NCI-H345 treated with DMSO at 0.1 percent for 48 hours (cell line): ENCODE measurements around the gene RPRD1A.
"Not testable (repeated sequence)": the region's sequence is repeated elsewhere in the genome, so short reads cannot be mapped to it uniquely, and the experiment has no call there.

ENCODE experiments used
- DNase-seq: peaks from one replicate; lab custom pipeline; 2025; ENCODE audit not compliant: unreplicated experiment; lab: John Stamatoyannopoulos, UW

The RPRD1A gene

GRCh38 chr18:36031903-36032302 lies 35.5 kb downstream of the RPRD1A start:
- DNase-seq, result no peak

GRCh38 chr18:36031407-36031806 lies 36.0 kb downstream of the RPRD1A start:
- DNase-seq, result no peak

GRCh38 chr18:36028859-36029258 lies 38.5 kb downstream of the RPRD1A start:
- DNase-seq, result no peak

GRCh38 chr18:36025025-36025424 lies 42.3 kb downstream of the RPRD1A start:
- no peak for DNase-seq

GRCh38 chr18:36024241-36024640 lies 43.1 kb downstream of the RPRD1A start:
- DNase-seq, result not testable (repeated sequence)

- DNase-seq, result no peak
Observed at GRCh38 chr18:36023336-36023735, 44.0 kb downstream of the RPRD1A start.

- no peak for DNase-seq
Observed at GRCh38 chr18:36020174-36020711, 47.1 kb downstream of the RPRD1A start.

- no peak for DNase-seq
Observed at GRCh38 chr18:36017232-36017631, 50.1 kb downstream of the RPRD1A start.

- DNase-seq, result no peak
Observed at GRCh38 chr18:36015629-36016028, 51.7 kb downstream of the RPRD1A start.

GRCh38 chr18:36012891-36013290 lies 54.5 kb downstream of the RPRD1A start:
- no peak for DNase-seq

- DNase-seq, result no peak
Observed at GRCh38 chr18:36009214-36009613, 58.1 kb downstream of the RPRD1A start.

GRCh38 chr18:36006997-36007396 lies 60.4 kb downstream of the RPRD1A start:
- no peak for DNase-seq

GRCh38 chr18:35999925-36000324 lies 67.4 kb downstream of the RPRD1A start:
- DNase-seq, result no peak

GRCh38 chr18:35998967-35999366 lies 68.4 kb downstream of the RPRD1A start:
- no peak for DNase-seq

GRCh38 chr18:35993013-35993412 lies 74.3 kb downstream of the RPRD1A start:
- no peak for DNase-seq

GRCh38 chr18:35991696-35992095 lies 75.7 kb downstream of the RPRD1A start:
- no peak for DNase-seq

- no peak for DNase-seq
Observed at GRCh38 chr18:35983818-35984217, 83.5 kb downstream of the RPRD1A start.

- no peak for DNase-seq
Observed at GRCh38 chr18:35983147-35983546, 84.2 kb downstream of the RPRD1A start.

GRCh38 chr18:35982409-35983114 lies 84.8 kb downstream of the RPRD1A start:
- DNase-seq, result no peak

- no peak for DNase-seq
Observed at GRCh38 chr18:35979112-35979511, 88.2 kb downstream of the RPRD1A start.

- DNase-seq, result no peak
Observed at GRCh38 chr18:35974181-35974580, 93.2 kb downstream of the RPRD1A start.

GRCh38 chr18:35973650-35974049 lies 93.7 kb downstream of the RPRD1A start:
- no peak for DNase-seq
